GM12878 (cell line): ENCODE results near the gene LDHAL6B.

Experiments
- CREB1 ChIP-seq: IDR thresholded peaks from 2 replicates; pipeline ENCODE4 v1.6.1; 2012; ENCODE audit warnings: low read depth, mild to moderate bottlenecking, inconsistent platforms
- CTCF ChIP-seq, 3 experiments: IDR thresholded peaks in 2 of 3; conservative IDR thresholded peaks in 1 of 3; 2 replicates each; pipeline ENCODE4 v1.5.1; 2011; ENCODE audit warnings: low read depth in 3 of 3, low read length in 3 of 3, mild to moderate bottlenecking in 3 of 3, control low read depth in 2 of 3, moderate library complexity in 2 of 3, inconsistent platforms in 1 of 3, mixed read lengths in 1 of 3; ENCODE audit not compliant: control insufficient read depth in 2 of 3, insufficient read depth in 1 of 3; ENCODE audit errors: extremely low read depth in 1 of 3
- EGR1 ChIP-seq, 2 experiments: IDR thresholded peaks; 1 replicate in 1 of 2; 2 replicates in 1 of 2; pipeline ENCODE4 v1.6.1; 2011 to 2012; ENCODE audit warnings: low read depth in 2 of 2, low read length in 2 of 2, borderline replicate concordance in 1 of 2, mild to moderate bottlenecking in 1 of 2, moderate library complexity in 1 of 2
- GABPA ChIP-seq: IDR thresholded peaks from 2 replicates; pipeline ENCODE4 v1.6.1; 2014; ENCODE audit warnings: antibody characterized with exemption, low read depth, mild to moderate bottlenecking, inconsistent platforms
- IRF3 ChIP-seq: fragments of 450-650 bp; IDR thresholded peaks from 2 replicates; pipeline ENCODE4 v1.6.1; 2014; ENCODE audit warnings: mild to moderate bottlenecking
- NFIC ChIP-seq: IDR thresholded peaks from 2 replicates; pipeline ENCODE4 v1.6.1; 2012; ENCODE audit warnings: low read depth, mild to moderate bottlenecking, inconsistent platforms, low read length, moderate library complexity
- POU2F2 ChIP-seq: IDR thresholded peaks from 3 replicates; pipeline ENCODE4 v1.6.1; 2011; ENCODE audit warnings: low read depth, mild to moderate bottlenecking, low read length, borderline replicate concordance
- SREBF2 ChIP-seq: IDR thresholded peaks from 2 replicates; pipeline ENCODE4 v1.6.1; 2012; ENCODE audit warnings: mild to moderate bottlenecking, low read length
- TCF12 ChIP-seq: IDR thresholded peaks from 2 replicates; pipeline ENCODE4 v1.6.1; 2011; ENCODE audit warnings: low read depth, mild to moderate bottlenecking, low read length
- USF2 ChIP-seq: IDR thresholded peaks from 2 replicates; pipeline ENCODE4 v1.6.1; 2011; ENCODE audit warnings: low read depth, low read length, improper control_type of control experiment, borderline replicate concordance
- YY1 ChIP-seq: IDR thresholded peaks from 2 replicates; pipeline ENCODE4 v1.6.1; 2011; ENCODE audit warnings: low read depth, mild to moderate bottlenecking, low read length
- TF ChIP-seq, protein P1 (sequence below): IDR thresholded peaks from 2 replicates; pipeline ENCODE4 v1.6.1; 2012; ENCODE audit warnings: low read length, inconsistent platforms

DNA sequence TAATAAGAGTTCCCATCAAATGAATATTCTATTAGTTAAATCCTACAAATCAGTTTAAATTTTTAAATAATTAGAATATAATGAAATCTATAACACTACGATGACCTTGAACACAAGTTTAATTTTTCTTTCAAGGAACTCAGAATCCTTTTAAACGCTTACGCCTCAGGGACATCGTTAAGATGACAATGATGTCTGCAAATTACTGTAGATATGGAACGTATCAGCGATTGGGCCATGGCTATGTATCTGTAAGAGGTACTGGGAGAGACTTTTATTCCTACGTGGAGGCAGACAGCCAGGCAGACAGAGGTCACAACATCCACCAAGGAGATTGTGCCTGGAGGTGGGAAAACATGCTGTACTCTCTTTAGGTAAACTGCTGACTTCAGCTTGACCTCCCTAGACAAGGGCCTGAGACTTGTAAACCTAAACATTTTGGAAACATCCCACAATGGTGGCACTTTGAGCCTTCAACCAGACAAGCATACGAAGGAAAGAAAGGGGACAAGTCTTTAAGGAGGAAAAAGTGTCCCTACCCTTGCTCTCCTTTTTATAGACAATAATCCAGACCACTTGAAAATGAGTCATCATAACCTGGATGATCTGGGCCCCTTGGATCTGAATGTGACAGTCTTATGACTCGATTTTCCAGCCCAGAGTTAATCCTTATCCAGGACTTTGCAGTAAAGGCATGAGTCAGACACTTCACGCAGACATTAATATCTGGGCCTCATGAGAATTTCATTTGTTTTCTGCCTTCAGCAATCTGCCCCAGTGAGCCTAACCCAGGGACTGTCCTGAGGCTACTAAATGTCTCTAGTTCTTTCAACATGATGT is 6.8 kb upstream of the LDHAL6B start:
- TF ChIP-seq YY1 (no peak), EGR1 (IDR thresholded peaks at IDR 0.05; ENCODE audit: borderline replicate concordance in 1 of 2, low read depth in 2 of 2, low read length in 2 of 2) (no peak), GABPA (no peak), CREB1 (no peak), IRF3 (no peak), USF2 (no peak), POU2F2 (no peak), TCF12 (no peak), NFIC (no peak), CTCF (IDR thresholded peaks at IDR 0.05 in 2 of 3, conservative IDR thresholded peaks at IDR 0.05 in 1 of 3; ENCODE audit: control insufficient read depth in 2 of 3, extremely low read depth in 1 of 3, insufficient read depth in 1 of 3, low read depth in 3 of 3, low read length in 3 of 3) (no peak), SREBF2 (no peak)
- TF ChIP-seq, protein P1, sequence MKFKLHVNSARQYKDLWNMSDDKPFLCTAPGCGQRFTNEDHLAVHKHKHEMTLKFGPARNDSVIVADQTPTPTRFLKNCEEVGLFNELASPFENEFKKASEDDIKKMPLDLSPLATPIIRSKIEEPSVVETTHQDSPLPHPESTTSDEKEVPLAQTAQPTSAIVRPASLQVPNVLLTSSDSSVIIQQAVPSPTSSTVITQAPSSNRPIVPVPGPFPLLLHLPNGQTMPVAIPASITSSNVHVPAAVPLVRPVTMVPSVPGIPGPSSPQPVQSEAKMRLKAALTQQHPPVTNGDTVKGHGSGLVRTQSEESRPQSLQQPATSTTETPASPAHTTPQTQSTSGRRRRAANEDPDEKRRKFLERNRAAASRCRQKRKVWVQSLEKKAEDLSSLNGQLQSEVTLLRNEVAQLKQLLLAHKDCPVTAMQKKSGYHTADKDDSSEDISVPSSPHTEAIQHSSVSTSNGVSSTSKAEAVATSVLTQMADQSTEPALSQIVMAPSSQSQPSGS: no peak
